KOPT-K1 (cell line): Measurements from ENCODE around the gene CAPN14.

Experiments used
- H3K27ac ChIP-seq: fragments of 200-600 bp; sonication (generic); 2 replicates; pipeline ENCODE4 v1.5.1; 2016; ENCODE audit warnings: antibody characterized with exemption, mild to moderate bottlenecking, low read depth, low read length; ENCODE audit not compliant: poor library complexity, severe bottlenecking
- H3K36me3 ChIP-seq: fragments of 200-600 bp; sonication (generic); 2 replicates; pipeline ENCODE4 v1.5.1; 2017; ENCODE audit warnings: antibody characterized with exemption, mild to moderate bottlenecking, low read length, moderate library complexity; ENCODE audit not compliant: insufficient read depth
- H3K9me3 ChIP-seq: fragments of 200-600 bp; sonication (generic); 2 replicates; pipeline ENCODE4 v1.5.1; 2017; ENCODE audit warnings: antibody characterized with exemption, low read length, mild to moderate bottlenecking; ENCODE audit not compliant: insufficient read depth, poor library complexity, severe bottlenecking

CAPN14 gene

GRCh38 chr2:31236433-31237205 is 19.3 kb upstream of the CAPN14 start:
- H3K9me3 ChIP-seq = no peaks in the 10 kb centered on the region
- H3K36me3 ChIP-seq = no peaks in the 10 kb centered on the region
- H3K27ac ChIP-seq = no peak overlapping the region

- Histone ChIP-seq H3K36me3 (no peaks in the 10 kb centered on the region), H3K9me3 (no peaks in the 10 kb centered on the region), H3K27ac (no peak overlapping the region)
These were observed 18.2 kb upstream of the CAPN14 start for GRCh38 chr2:31235504-31235902.

DNA sequence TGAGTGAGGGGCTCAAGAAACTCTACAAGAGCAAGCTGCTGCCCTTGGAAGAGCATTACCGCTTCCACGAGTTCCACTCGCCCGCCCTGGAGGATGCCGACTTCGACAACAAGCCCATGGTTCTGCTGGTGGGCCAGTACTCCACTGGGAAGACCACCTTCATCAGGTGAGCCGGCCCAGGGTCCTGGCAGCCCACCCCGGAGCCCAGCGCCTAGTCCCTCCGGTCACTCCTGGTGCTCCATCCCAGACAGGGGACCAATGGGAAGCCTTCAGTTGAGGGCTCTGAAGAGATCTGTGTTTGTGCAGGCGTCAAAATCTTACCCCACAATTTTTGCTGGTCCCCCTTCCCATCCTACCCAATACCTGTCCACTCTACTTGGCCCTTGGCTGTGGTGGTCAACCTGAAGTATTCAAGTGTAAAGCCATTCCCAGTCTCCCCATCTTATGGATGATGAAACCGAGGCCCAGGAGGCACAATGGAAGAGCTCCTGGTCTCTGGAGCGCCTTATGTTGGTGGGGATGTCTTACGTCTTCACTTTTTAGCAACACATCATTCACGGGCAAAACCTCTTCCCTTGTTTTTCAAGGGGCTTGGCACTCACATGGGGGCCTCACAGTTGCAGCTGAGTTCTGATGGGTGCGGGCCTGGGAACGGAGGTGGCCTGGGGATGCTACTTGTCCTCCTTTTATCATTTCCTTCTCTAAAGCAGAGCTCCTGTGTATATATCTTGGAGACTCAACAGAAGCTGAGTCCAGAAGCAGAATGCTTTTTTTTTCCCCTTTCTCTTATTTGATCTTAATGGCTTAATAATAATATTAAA is 17.6 kb upstream of the CAPN14 start:
- H3K36me3 ChIP-seq = no peaks in the 10 kb centered on the region
- no peaks in the 10 kb centered on the region for H3K9me3 ChIP-seq
- H3K27ac ChIP-seq = no peak overlapping the region

- Histone ChIP-seq H3K9me3 (no peaks in the 10 kb centered on the region), H3K27ac (peak within 1 kb of the TSS; percentile 11), H3K36me3 (no peaks in the 10 kb centered on the region)
These were observed 16.7 kb upstream of the CAPN14 start, which contains the start of gene EHD3 for GRCh38 chr2:31233741-31234682. EHD3 (plus strand) TSS chr2:31234152; CDS start chr2:31234622, 470 bp downstream.

DNA sequence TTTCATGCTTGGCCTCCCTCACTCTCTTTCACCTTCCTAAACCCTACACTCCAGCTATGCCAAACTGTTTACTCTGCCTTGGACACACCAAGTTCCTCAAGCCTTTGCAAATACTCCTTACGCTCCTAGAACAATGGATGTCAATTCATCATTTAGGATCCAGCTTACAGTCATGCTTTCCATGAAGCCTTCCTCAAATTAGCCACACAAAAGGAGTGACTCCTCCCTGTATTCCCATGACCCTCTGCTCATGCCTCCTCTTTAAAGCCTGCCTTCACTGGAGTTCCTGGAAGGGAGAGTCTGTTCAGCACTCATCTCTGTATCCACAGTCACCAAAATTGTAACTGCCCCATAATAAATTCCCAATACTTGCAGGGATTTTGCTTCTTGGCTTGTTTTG is 15.9 kb upstream of the CAPN14 start:
- Histone ChIP-seq H3K9me3 (no peaks in the 10 kb centered on the region), H3K36me3 (no peaks in the 10 kb centered on the region), H3K27ac (peak overlapping the region; percentile 11)

DNA sequence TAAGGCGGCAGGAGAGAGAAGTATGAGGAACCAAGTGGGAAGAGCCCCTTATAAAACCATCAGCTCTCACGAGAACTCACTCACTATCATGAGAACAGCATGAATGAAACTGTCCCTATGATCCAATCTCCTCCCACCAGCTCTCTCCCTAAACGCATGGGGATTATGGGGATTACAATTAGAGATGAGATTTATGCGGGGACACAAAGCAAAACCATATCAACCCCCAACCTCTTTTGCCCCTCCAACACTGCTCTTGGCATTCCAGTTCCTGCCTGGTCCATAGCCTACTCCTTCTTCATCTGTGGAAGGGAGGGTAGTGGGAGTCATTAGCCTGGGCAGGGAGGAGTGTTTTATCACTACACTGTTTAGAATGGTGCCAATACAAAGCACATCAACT is 15.3 kb upstream of the CAPN14 start:
- H3K27ac ChIP-seq = no peak overlapping the region
- no peaks in the 10 kb centered on the region for H3K9me3 ChIP-seq
- H3K36me3 ChIP-seq = no peaks in the 10 kb centered on the region

DNA sequence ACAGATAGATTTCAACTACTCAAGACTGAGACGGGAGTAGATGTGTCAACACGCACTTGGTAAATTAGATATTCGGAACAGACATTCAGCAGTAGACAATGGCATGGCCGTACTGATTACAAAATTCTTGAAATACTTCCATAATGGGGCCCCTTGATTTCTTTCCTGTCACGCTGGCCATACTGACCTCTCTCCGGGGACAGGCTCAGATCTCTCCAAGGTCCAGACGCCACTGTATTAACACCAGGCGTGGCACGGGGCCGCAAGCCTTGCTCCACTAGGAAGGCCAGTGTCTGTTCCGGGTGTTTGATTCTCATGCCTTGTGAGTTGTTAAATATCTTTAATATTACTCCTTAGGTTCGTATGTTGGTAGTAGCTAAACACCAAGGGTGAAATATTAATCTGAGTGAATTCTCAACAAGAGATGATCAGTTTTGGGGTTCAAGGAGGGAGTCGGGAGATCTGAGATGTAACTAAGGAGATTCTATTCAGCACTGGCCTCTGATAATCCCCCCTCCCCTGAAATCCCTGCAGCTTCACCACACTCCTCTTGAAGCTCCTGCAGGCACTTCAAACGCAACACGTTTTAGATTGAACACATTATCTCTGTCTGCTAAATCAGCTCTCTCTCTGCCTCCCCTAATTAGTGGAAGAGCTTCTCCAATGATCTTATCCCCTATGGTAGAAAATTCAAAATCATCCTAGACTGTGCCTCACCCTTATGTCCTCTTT is 14.4 kb upstream of the CAPN14 start:
- Histone ChIP-seq H3K27ac (no peak overlapping the region), H3K9me3 (no peaks in the 10 kb centered on the region), H3K36me3 (no peaks in the 10 kb centered on the region)

GRCh38 chr2:31230751-31231150 is 13.4 kb upstream of the CAPN14 start:
- Histone ChIP-seq H3K9me3 (no peaks in the 10 kb centered on the region), H3K27ac (no peak overlapping the region), H3K36me3 (no peaks in the 10 kb centered on the region)

- no peak overlapping the region for H3K27ac ChIP-seq
- no peaks in the 10 kb centered on the region for H3K9me3 ChIP-seq
- H3K36me3 ChIP-seq = no peaks in the 10 kb centered on the region
These were observed 11.4 kb upstream of the CAPN14 start for GRCh38 chr2:31228717-31229116.

- Histone ChIP-seq H3K36me3 (no peaks in the 10 kb centered on the region), H3K9me3 (no peaks in the 10 kb centered on the region), H3K27ac (no peak overlapping the region)
These were observed 10.4 kb upstream of the CAPN14 start for GRCh38 chr2:31227711-31228125.

DNA sequence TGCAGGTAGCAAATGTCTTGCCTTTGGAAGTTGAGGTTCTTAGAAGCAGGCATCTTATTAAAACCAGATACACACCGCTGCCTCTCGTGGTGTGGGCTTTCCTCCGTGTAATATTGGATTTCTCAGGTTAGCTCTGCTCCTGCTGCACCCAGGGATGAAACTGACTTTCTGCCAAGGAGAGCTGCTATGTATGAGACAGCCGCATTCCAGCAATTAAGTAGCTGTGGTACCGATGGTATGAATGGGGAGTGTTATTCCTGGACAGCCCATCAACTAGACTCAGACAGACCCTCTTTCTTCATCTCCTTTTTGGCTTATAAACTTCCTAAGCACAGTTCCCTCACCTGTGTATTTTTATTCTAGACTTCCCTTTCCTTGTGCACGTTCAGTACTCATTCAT is 9.8 kb upstream of the CAPN14 start:
- Histone ChIP-seq H3K9me3 (no peaks in the 10 kb centered on the region), H3K36me3 (no peaks in the 10 kb centered on the region), H3K27ac (no peak overlapping the region)

DNA sequence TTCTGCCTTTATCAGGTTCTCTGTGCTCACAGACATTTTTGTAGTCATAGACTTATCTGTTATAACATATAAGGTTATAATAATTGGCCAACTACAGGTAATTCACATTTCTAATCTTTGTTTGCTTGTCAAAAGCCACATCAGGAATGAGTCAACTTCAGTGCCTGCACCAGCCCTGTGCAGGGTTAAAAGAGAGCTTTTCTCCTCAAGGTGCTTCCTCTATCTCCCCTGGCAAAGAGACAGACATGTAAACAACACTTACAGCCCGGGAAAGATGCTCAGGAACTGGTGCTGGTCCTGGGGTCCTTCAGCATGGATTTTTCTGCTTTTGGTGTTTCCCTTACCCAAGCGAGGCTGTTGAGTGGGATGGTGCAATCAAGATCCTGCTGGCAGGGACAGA is 9.0 kb upstream of the CAPN14 start:
- H3K36me3 ChIP-seq = no peaks in the 10 kb centered on the region
- no peak overlapping the region for H3K27ac ChIP-seq

DNA sequence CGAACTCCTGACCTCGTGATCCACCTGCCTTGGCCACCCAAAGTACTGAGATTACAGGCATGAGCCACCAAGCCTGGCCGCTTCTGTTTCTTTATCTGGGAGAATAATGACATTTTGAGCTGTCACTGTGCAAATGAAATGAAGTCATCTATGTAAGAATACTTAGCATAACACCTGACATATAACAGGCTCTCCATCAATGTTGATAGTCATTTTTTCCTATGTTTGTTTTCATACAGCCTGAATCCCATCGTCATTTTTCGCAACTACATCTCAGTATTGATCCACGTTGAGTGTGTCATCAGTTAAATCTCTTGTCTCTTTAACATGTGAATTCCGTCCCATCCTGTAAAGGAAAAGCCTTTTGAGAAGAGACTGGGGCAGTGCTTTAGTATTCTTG is 6.4 kb upstream of the CAPN14 start:
- Histone ChIP-seq H3K36me3 (no peaks in the 10 kb centered on the region), H3K27ac (no peak overlapping the region), H3K9me3 (no peaks in the 10 kb centered on the region)

More for the DNA sequence above, 9.0 kb upstream of the CAPN14 start:
- H3K9me3 ChIP-seq = no peaks in the 10 kb centered on the region

DNA sequence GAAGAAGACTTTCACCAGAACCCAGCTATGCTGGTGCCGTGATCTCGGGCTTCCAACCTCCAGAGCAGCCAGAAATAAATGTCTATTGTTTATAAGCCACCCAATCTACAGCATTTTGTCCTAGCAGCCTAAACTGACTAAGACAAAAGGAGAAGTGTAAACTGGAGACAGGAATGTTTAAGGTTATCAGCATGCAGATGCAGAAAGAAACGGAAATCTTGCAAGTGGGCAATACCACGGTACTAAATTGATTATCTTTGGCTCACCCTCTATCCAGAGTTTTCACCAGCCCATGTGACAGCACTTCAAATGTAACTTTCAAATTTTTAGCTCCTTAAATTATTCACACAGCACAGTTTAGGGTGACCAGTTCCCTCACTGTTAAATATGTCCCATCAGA is 5.7 kb upstream of the CAPN14 start:
- Histone ChIP-seq H3K9me3 (no peaks in the 10 kb centered on the region), H3K27ac (no peak overlapping the region), H3K36me3 (no peaks in the 10 kb centered on the region)
